Upper lobe of left lung (tissue), 6 donors: Measurements from ENCODE around the gene HLA-B. TPM values are rescaled to one million over a fixed set of nuclear protein-coding genes. Genes with fewer than 3 reads are reported as not detected.

ENCODE experiments used
- ATAC-seq, 2 donors: fragments of 200-7000 bp; cut with Tn5 transposase; one replicate each; pipeline ENCODE4 v1.9.1; 2022; ENCODE audit warnings: mild to moderate bottlenecking in 2 of 2, moderate library complexity in 2 of 2; ENCODE audit not compliant: low FRiP score in 2 of 2
- DNase-seq, 2 donors: peaks; one replicate each; pipeline ENCODE4 v3.0.0-alpha.2; 2019 to 2020
- H3K27ac ChIP-seq, 4 donors: fragments of 200-600 bp; sonication (generic); one replicate each; pipeline ENCODE4 v1.5.1; 2016 to 2019
- H3K27me3 ChIP-seq, 4 donors: fragments of 200-600 bp; sonication (generic); one replicate each; pipeline ENCODE4 v1.5.1; 2017 to 2019
- H3K36me3 ChIP-seq, 4 donors: fragments of 200-600 bp; sonication (generic); one replicate each; pipeline ENCODE4 v1.5.1; 2016 to 2019
- H3K4me1 ChIP-seq, 4 donors: fragments of 200-600 bp; sonication (generic); one replicate each; pipeline ENCODE4 v1.5.1; 2018 to 2019
- H3K4me3 ChIP-seq, 4 donors: fragments of 200-600 bp; sonication (generic); one replicate each; pipeline ENCODE4 v1.5.1; 2017 to 2019; ENCODE audit warnings: mild to moderate bottlenecking in 2 of 4, moderate library complexity in 1 of 4
- H3K9me3 ChIP-seq, 4 donors: fragments of 200-600 bp; sonication (generic); one replicate each; pipeline ENCODE4 v1.5.1; 2018 to 2019
- CTCF ChIP-seq, 6 experiments: fragments of 450-650 bp in 4 of 6; fragments of 200-600 bp in 2 of 6; sonication (generic) in 2 of 6; IDR thresholded peaks; one replicate each; pipeline ENCODE4 v1.5.1; 2016 to 2019; ENCODE audit warnings: antibody characterized with exemption in 6 of 6
- EP300 ChIP-seq, 4 donors: sonication (generic); formaldehyde crosslinking; IDR thresholded peaks; one replicate each; pipeline ENCODE4 v1.5.1; 2017; ENCODE audit warnings: antibody characterized with exemption in 4 of 4, control low read depth in 2 of 4
- POLR2A ChIP-seq, 4 donors: fragments of 450-650 bp; IDR thresholded peaks; one replicate each; pipeline ENCODE4 v1.5.1; 2016 to 2017; ENCODE audit warnings: antibody characterized with exemption in 4 of 4, mild to moderate bottlenecking in 2 of 4
- POLR2AphosphoS5 ChIP-seq, 2 donors: sonication (generic); formaldehyde crosslinking; IDR thresholded peaks; one replicate each; pipeline ENCODE4 v1.5.1; 2017; ENCODE audit warnings: antibody characterized with exemption in 2 of 2
- WGBS, 2 donors: methylation state at CpG; one replicate each; pipeline ENCODE4 v1.1.5; 2017 to 2018; 5-methylcytosine and 5-hydroxymethylcytosine counted together
- total RNA-seq, 6 donors: library from RNA; depleted of rRNA in 4 of 6; stranded (reverse); fragments of >200 nt in 4 of 6; gene quantifications; one replicate each; pipeline versions ENCODE4 v1.1.0 to v1.2.1, GENCODE V29; 2016 to 2021
- donor health status: DM: no; HTN: no; CAD: no; lungs with moderate emphysema.
- donor health status: DM: no; HTN: yes; CAD: no; lungs with severe emphysema.

HLA-B gene
- total RNA-seq, 6 donors from 2014 or later = 1,716 to 2,968 (median 2,484) TPM

DNA sequence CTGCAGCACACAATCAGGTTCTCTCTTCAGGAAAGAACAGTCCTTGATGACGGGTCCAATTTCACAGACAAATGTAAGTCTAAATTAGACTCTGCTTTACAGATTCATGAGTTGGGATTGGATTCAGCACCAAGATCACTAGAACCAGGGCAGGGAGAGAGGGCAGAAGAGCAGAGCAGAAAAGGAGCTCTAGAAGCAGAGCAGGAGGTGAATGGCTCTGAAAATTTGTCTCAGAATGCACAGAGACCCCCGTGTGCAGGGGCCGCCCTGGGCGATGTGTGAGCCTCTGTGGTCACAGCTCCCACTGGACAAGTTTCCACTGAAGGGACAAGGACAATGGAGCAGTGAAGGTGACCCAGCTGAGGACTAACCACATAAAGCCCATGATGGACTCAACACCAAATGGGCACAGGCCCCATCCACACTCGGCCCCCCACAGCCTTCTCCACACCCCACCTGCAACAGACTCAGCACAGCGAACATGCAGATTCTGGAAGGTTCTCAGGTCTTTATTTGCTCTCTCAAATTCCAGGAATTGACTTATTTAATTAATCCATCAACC lies 3.5 kb downstream of the HLA-B start:
- H3K27ac ChIP-seq = peak overlapping the region in 1 of 4 donors; percentile 35
- ATAC-seq (no peak), DNase-seq (peak in 1 of 2 donors; percentile 42)
- H3K4me1 ChIP-seq = peaks cover 15 to 25% (median 20%) of the 10 kb centered on the region in 4 donors
- H3K9me3 ChIP-seq = no peaks in the 10 kb centered on the region
- no peaks in the 10 kb centered on the region for H3K27me3 ChIP-seq
- peaks cover 6 to 33% (median 18%) of the 10 kb centered on the region in 4 donors for H3K36me3 ChIP-seq
- WGBS, 2 donors = 55 to 78% methylated on average over 6 of the region's 6 CpGs
- peak overlapping the region in 2 of 4 donors; percentile 63 to 77 for H3K4me3 ChIP-seq
- TF ChIP-seq CTCF (IDR thresholded peaks at IDR 0.05) (no peak), EP300 (IDR thresholded peaks at IDR 0.05) (no peak), POLR2AphosphoS5 (IDR thresholded peaks at IDR 0.05) (no peak), POLR2A (IDR thresholded peaks at IDR 0.05) (no peak)

GRCh38 chr6:31352683-31353383 lies 4.1 kb downstream of the HLA-B start:
- 73 to 78% methylated on average over 5 of the region's 6 CpGs for WGBS, 2 donors
- H3K36me3 ChIP-seq = peaks cover 6 to 33% (median 18%) of the 10 kb centered on the region in 4 donors
- peaks cover 15 to 25% (median 20%) of the 10 kb centered on the region in 4 donors for H3K4me1 ChIP-seq
- TF ChIP-seq POLR2AphosphoS5 (IDR thresholded peaks at IDR 0.05) (peak in 1 of 2 donors; percentile 24), POLR2A (IDR thresholded peaks at IDR 0.05) (no peak)
- H3K9me3 ChIP-seq = no peaks in the 10 kb centered on the region
- H3K4me3 ChIP-seq = peak overlapping the region in 1 of 4 donors; percentile 77
- H3K27ac ChIP-seq = peak overlapping the region in 1 of 4 donors; percentile 35
- no peak for DNase-seq
- H3K27me3 ChIP-seq = no peaks in the 10 kb centered on the region
- ATAC-seq = no peak

DNA sequence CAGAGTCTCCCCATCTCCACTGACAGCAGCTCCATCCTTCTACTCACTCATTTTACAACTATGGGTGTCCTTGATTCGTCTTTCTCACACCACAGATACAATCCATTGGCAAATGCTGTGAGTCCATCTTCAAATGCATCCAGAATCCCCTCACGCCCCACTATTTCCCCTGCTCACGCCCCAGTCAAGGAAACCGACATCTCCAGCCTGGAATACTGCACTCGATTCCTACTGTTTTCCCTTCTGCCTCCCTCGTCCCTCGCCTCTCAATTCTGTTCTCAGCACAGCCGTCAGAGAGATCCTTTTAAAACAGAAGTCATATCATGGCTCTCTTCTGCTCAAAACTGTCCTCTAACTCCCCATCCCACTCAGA lies 4.7 kb downstream of the HLA-B start:
- no peak for TF ChIP-seq CTCF (IDR thresholded peaks at IDR 0.05)
- no peak for TF ChIP-seq POLR2A (IDR thresholded peaks at IDR 0.05)
- no peak for TF ChIP-seq POLR2AphosphoS5 (IDR thresholded peaks at IDR 0.05)
- TF ChIP-seq EP300 (IDR thresholded peaks at IDR 0.05) = no peak
- ATAC-seq (no peak), DNase-seq (no peak)
- H3K9me3 ChIP-seq = no peaks in the 10 kb centered on the region
- H3K36me3 ChIP-seq = peaks cover 6 to 33% (median 18%) of the 10 kb centered on the region in 4 donors
- WGBS, 2 donors = 54 to 57% methylated on average over 8 of the region's 8 CpGs
- no peak overlapping the region for H3K4me3 ChIP-seq
- no peaks in the 10 kb centered on the region for H3K27me3 ChIP-seq
- H3K4me1 ChIP-seq = peaks cover 15 to 25% (median 20%) of the 10 kb centered on the region in 4 donors
- H3K27ac ChIP-seq = no peak overlapping the region

- Histone ChIP-seq H3K27me3 (no peaks in the 10 kb centered on the region), H3K9me3 (no peaks in the 10 kb centered on the region), H3K4me1 (peaks cover 15 to 25% (median 20%) of the 10 kb centered on the region in 4 donors), H3K4me3 (no peak overlapping the region), H3K27ac (no peak overlapping the region), H3K36me3 (peaks cover 6 to 33% (median 18%) of the 10 kb centered on the region in 4 donors)
- DNase-seq (no peak), ATAC-seq (no peak)
- TF ChIP-seq POLR2A (IDR thresholded peaks at IDR 0.05) (no peak), POLR2AphosphoS5 (IDR thresholded peaks at IDR 0.05) (no peak), EP300 (IDR thresholded peaks at IDR 0.05) (no peak), CTCF (IDR thresholded peaks at IDR 0.05) (no peak)
- 48 to 68% methylated on average over 6 to 8 of the region's 8 CpGs for WGBS, 2 donors
These were observed 5.3 kb downstream of the HLA-B start for GRCh38 chr6:31351401-31352309.

- Histone ChIP-seq H3K4me1 (peaks cover 15 to 25% (median 20%) of the 10 kb centered on the region in 4 donors), H3K27ac (no peak overlapping the region), H3K4me3 (no peak overlapping the region), H3K27me3 (no peaks in the 10 kb centered on the region), H3K36me3 (peaks cover 6 to 33% (median 18%) of the 10 kb centered on the region in 4 donors), H3K9me3 (no peaks in the 10 kb centered on the region)
- ATAC-seq (no peak), DNase-seq (no peak)
- no peak for TF ChIP-seq POLR2A (IDR thresholded peaks at IDR 0.05)
- TF ChIP-seq EP300 (IDR thresholded peaks at IDR 0.05) = no peak
- no peak for TF ChIP-seq CTCF (IDR thresholded peaks at IDR 0.05)
- TF ChIP-seq POLR2AphosphoS5 (IDR thresholded peaks at IDR 0.05) = no peak
- WGBS, 2 donors = 0% methylated on average over 1 to 3 of the region's 3 CpGs
These were observed 6.0 kb downstream of the HLA-B start for GRCh38 chr6:31351033-31351380.
